Esophagus squamous epithelium (tissue), 4 donors: ENCODE results near the gene MADCAM1.

Experiments used
- POLR2A ChIP-seq, 4 donors: fragments of 450-650 bp; IDR thresholded peaks; one replicate each; pipeline ENCODE4 v1.6.1; 2017; ENCODE audit warnings: antibody characterized with exemption in 4 of 4, mild to moderate bottlenecking in 4 of 4, moderate library complexity in 3 of 4
- TF ChIP-seq, protein P1 (sequence below), 6 experiments: fragments of 450-650 bp in 4 of 6; fragments of 200-600 bp in 2 of 6; sonication (generic) in 2 of 6; IDR thresholded peaks; one replicate each; pipeline ENCODE4 v1.5.1; 2016 to 2019; ENCODE audit warnings: antibody characterized with exemption in 6 of 6, mild to moderate bottlenecking in 4 of 6, moderate library complexity in 4 of 6

DNA sequence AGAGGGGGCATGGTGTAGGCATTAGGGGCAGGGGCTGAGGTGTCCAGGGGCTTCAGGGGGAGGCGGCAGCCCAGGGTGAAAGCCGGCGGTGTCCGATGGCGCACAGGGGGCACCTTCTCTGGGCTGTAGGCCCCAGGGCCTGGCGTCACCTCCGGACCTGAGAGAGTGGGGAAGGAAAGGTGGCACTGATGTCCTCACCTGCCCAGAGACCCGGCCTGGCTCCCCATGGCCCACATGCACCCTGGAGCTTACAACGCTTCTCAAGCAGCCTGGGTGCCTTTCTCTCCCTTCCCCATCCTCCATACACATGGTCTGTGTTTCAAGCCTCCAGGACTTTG, 32.1 kb upstream of the MADCAM1 start:
- TF ChIP-seq, protein P1, sequence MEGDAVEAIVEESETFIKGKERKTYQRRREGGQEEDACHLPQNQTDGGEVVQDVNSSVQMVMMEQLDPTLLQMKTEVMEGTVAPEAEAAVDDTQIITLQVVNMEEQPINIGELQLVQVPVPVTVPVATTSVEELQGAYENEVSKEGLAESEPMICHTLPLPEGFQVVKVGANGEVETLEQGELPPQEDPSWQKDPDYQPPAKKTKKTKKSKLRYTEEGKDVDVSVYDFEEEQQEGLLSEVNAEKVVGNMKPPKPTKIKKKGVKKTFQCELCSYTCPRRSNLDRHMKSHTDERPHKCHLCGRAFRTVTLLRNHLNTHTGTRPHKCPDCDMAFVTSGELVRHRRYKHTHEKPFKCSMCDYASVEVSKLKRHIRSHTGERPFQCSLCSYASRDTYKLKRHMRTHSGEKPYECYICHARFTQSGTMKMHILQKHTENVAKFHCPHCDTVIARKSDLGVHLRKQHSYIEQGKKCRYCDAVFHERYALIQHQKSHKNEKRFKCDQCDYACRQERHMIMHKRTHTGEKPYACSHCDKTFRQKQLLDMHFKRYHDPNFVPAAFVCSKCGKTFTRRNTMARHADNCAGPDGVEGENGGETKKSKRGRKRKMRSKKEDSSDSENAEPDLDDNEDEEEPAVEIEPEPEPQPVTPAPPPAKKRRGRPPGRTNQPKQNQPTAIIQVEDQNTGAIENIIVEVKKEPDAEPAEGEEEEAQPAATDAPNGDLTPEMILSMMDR (IDR thresholded peaks at IDR 0.05), result no peak
- TF ChIP-seq POLR2A (IDR thresholded peaks at IDR 0.05), result no peak
